Mesenchymal stem cell (in vitro differentiated cells and primary cell): ENCODE results near the gene C2orf68.

Experiments used
- DNase-seq: peaks from one replicate; pipeline ENCODE4 v3.0.0-alpha.2; 2013
- H2AFZ ChIP-seq: one replicate; pipeline ENCODE4 v1.6.1; 2013; ENCODE audit warnings: low read depth, mild to moderate bottlenecking, control low read depth, inconsistent platforms, low read length, moderate library complexity
- H2AK5ac ChIP-seq: 2 replicates; pipeline ENCODE4 v1.6.1; 2013; ENCODE audit warnings: low read length, moderate library complexity, mild to moderate bottlenecking, inconsistent platforms; ENCODE audit not compliant: severe bottlenecking
- H2BK120ac ChIP-seq: one replicate; pipeline ENCODE4 v1.6.1; 2013; ENCODE audit warnings: low read depth, mild to moderate bottlenecking, inconsistent platforms, low read length, moderate library complexity
- H2BK12ac ChIP-seq, 2 experiments: one replicate each; pipeline ENCODE4 v1.6.1; 2013; ENCODE audit warnings: inconsistent platforms in 2 of 2, low read length in 2 of 2, mild to moderate bottlenecking in 2 of 2, moderate library complexity in 2 of 2, control low read depth in 1 of 2
- H2BK15ac ChIP-seq: one replicate; pipeline ENCODE4 v1.6.1; 2013; ENCODE audit warnings: mild to moderate bottlenecking, low read depth, inconsistent platforms; ENCODE audit not compliant: poor library complexity, severe bottlenecking
- H2BK5ac ChIP-seq: 2 replicates; pipeline ENCODE4 v1.6.1; 2013; ENCODE audit warnings: low read depth, mild to moderate bottlenecking, low read length, control low read depth, inconsistent platforms; ENCODE audit not compliant: poor library complexity, severe bottlenecking
- H3K14ac ChIP-seq, 2 experiments: one replicate each; pipeline ENCODE4 v1.6.1; 2013; ENCODE audit warnings: inconsistent platforms in 2 of 2, low read length in 2 of 2, control low read depth in 1 of 2, mild to moderate bottlenecking in 1 of 2, moderate library complexity in 1 of 2
- H3K18ac ChIP-seq, 2 experiments: one replicate each; pipeline ENCODE4 v1.6.1; 2013; ENCODE audit warnings: inconsistent platforms in 2 of 2, low read length in 2 of 2, control low read depth in 1 of 2, low read depth in 1 of 2, mild to moderate bottlenecking in 1 of 2
- H3K23ac ChIP-seq, 2 experiments: one replicate each; pipeline ENCODE4 v1.6.1; 2013; ENCODE audit warnings: inconsistent platforms in 2 of 2, low read length in 2 of 2, mild to moderate bottlenecking in 2 of 2, moderate library complexity in 2 of 2, control low read depth in 1 of 2
- H3K27ac ChIP-seq: 2 replicates; pipeline ENCODE4 v1.5.1; 2013; ENCODE audit warnings: mild to moderate bottlenecking, moderate library complexity, low read length, control low read depth, inconsistent platforms; ENCODE audit not compliant: poor library complexity, severe bottlenecking
- H3K27me3 ChIP-seq, 2 experiments: 2 replicates each; pipeline versions ENCODE4 v1.6.1 to v1.7.0; 2013; ENCODE audit warnings: low read length in 2 of 2, mild to moderate bottlenecking in 2 of 2, moderate library complexity in 2 of 2, control low read depth in 1 of 2, inconsistent platforms in 1 of 2; ENCODE audit not compliant: control insufficient read depth in 1 of 2, insufficient read depth in 1 of 2
- H3K36me3 ChIP-seq, 2 experiments: 2 replicates each; pipeline versions ENCODE4 v1.6.1 to v1.7.0; 2013; ENCODE audit warnings: low read length in 2 of 2, control low read depth in 1 of 2, inconsistent platforms in 1 of 2, low read depth in 1 of 2, mild to moderate bottlenecking in 1 of 2; ENCODE audit not compliant: insufficient read depth in 2 of 2, control insufficient read depth in 1 of 2
- H3K4ac ChIP-seq, 2 experiments: one replicate each; pipeline ENCODE4 v1.6.1; 2013; ENCODE audit warnings: inconsistent platforms in 2 of 2, low read length in 2 of 2, mild to moderate bottlenecking in 2 of 2, moderate library complexity in 2 of 2, control low read depth in 1 of 2, low read depth in 1 of 2
- H3K4me1 ChIP-seq: 2 replicates; pipeline ENCODE4 v1.6.1; 2013; ENCODE audit warnings: low read depth, low read length, control low read depth; ENCODE audit not compliant: control insufficient read depth, insufficient read depth
- H3K4me2 ChIP-seq: 2 replicates; pipeline ENCODE4 v1.6.1; 2013; ENCODE audit warnings: low read length, mild to moderate bottlenecking, inconsistent platforms; ENCODE audit not compliant: poor library complexity, severe bottlenecking
- H3K4me3 ChIP-seq, 2 experiments: 2 replicates each; pipeline versions ENCODE4 v1.5.1 to v1.7.0; 2013; ENCODE audit warnings: low read length in 2 of 2, mild to moderate bottlenecking in 2 of 2, control low read depth in 1 of 2, low read depth in 1 of 2; ENCODE audit not compliant: insufficient read depth in 1 of 2
- H3K79me1 ChIP-seq: replicated peaks from 2 replicates; pipeline ENCODE4 v1.6.1; 2013; ENCODE audit warnings: mild to moderate bottlenecking, control low read depth, low read length, inconsistent platforms; ENCODE audit not compliant: poor library complexity, severe bottlenecking
- H3K9ac ChIP-seq: 2 replicates; pipeline ENCODE4 v1.7.0; 2013; ENCODE audit warnings: mild to moderate bottlenecking, low read length, moderate library complexity
- H3K9me3 ChIP-seq: 2 replicates; pipeline ENCODE4 v1.7.0; 2013; ENCODE audit warnings: mild to moderate bottlenecking, low read length; ENCODE audit not compliant: control insufficient read depth
- H4K8ac ChIP-seq: one replicate; pipeline ENCODE4 v1.6.1; 2013; ENCODE audit warnings: inconsistent platforms, mild to moderate bottlenecking, low read length, moderate library complexity
- H4K91ac ChIP-seq: one replicate; pipeline ENCODE4 v1.6.1; 2013; ENCODE audit warnings: mild to moderate bottlenecking, low read length, inconsistent platforms
- WGBS: methylation state at CpG from one replicate; pipeline ENCODE4 v1.1.7; 2013; ENCODE audit warnings: mixed read lengths; 5-methylcytosine and 5-hydroxymethylcytosine counted together

Gene C2orf68

DNA sequence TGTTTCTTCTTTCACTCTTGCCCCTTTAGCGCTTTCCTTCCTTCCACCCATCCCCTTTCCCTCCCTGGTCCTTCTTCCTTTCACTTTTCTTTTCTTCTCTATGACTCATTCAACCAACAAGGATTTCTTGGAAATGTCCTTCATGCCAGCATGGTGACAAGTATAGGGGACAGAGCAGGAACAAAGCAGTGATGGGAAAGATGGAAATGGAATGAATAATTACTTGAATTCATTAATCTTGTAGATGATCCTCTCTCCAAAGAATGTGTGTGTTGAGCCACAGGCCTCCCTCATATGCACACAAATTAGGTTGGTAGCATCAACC is 26.1 kb downstream of the C2orf68 start:
- Histone ChIP-seq H3K4me2 (no peak overlapping the region), H3K27me3 (no peaks in the 10 kb centered on the region), H3K23ac (no peak overlapping the region), H3K4me1 (peaks cover 29% of the 10 kb centered on the region), H4K91ac (peak overlapping the region; percentile 44), H4K8ac (peak overlapping the region; percentile 96), H3K14ac (no peak overlapping the region), H3K79me1 (peaks cover 4% of the 10 kb centered on the region), H2BK15ac (no peak overlapping the region), H2BK5ac (no peak overlapping the region), H2AFZ (no peak overlapping the region), H3K9ac (peak overlapping the region; percentile 85), H2AK5ac (peak overlapping the region; percentile 57), H3K4ac (peak overlapping the region; percentile 33 to 63), H2BK120ac (no peak overlapping the region), H3K27ac (peak overlapping the region; percentile 38), H2BK12ac (no peak overlapping the region), H3K18ac (peak overlapping the region; percentile 59 to 87), H3K36me3 (peaks cover 0 to 20% of the 10 kb centered on the region in 2 experiments), H3K4me3 (peak overlapping the region in 1 of 2 experiments; percentile 84), H3K9me3 (no peaks in the 10 kb centered on the region)
- peak; percentile 81 for DNase-seq
- WGBS: 55% methylated on average over 1 of the region's 1 CpG

DNA sequence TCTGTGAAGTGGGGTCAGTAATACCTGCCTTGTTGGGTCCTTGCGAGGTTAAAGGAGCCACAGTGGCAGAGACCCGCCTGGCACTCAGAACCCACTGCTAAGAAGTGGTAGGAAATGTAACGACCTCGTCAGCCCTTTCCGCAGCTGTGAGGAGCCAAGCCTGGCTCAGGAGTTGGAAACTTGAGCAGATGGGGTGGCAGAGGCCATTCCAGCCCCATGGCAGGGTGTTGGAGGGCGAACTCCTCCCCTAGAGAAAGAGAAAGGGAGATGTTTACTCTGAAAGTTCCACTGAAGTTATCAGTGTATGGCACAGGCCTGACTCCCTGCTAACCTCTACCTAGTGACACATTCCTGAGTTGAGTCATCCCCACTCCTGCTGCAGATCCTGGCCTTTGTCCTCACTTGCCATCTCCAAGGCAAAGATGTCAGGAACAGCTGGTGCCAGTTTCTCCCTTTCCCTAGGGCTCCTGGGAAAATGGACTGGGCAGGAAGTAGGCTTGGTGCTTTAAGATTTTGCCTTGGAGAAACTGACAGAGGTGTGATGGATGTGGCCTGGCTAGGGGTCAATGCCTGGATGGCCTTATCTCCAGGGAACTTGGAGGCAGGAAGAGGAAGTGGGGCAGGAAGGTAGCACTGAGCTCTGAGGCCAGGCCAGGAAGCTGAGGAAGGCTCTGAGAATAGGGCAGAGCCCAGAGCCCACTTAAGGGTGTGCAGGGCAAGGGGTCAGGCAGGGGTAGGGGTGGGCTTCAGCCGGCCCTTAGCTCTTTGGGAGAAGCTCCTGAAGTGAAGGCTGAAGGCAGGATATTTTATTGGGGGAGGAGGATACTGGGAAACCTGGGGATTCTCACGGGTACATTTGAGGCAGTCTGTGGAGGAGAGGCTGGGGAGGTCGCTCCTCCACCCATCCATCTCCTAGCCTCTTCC is 26.7 kb downstream of the C2orf68 start:
- peak overlapping the region; percentile 38 for H2BK15ac ChIP-seq
- H3K9ac ChIP-seq: peak overlapping the region; percentile 85
- H2BK12ac ChIP-seq: peak overlapping the region; percentile 69 to 76
- H3K14ac ChIP-seq: no peak overlapping the region
- H4K91ac ChIP-seq: peak overlapping the region; percentile 48
- DNase-seq: peak; percentile 70
- H3K27me3 ChIP-seq: no peaks in the 10 kb centered on the region
- H3K4ac ChIP-seq: peak overlapping the region; percentile 70 to 77
- H3K79me1 ChIP-seq: peaks cover 4% of the 10 kb centered on the region
- WGBS: 52% methylated on average over 7 of the region's 9 CpGs
- no peaks in the 10 kb centered on the region for H3K9me3 ChIP-seq
- H3K36me3 ChIP-seq: peaks cover 0 to 20% of the 10 kb centered on the region in 2 experiments
- H2AFZ ChIP-seq: peak overlapping the region; percentile 20
- H3K4me2 ChIP-seq: no peak overlapping the region
- peaks cover 24% of the 10 kb centered on the region for H3K4me1 ChIP-seq
- H3K23ac ChIP-seq: no peak overlapping the region
- peak overlapping the region in 1 of 2 experiments; percentile 84 for H3K4me3 ChIP-seq
- H3K27ac ChIP-seq: peak overlapping the region; percentile 38
- H2BK5ac ChIP-seq: no peak overlapping the region
- H4K8ac ChIP-seq: peak overlapping the region; percentile 96
- H2AK5ac ChIP-seq: peak overlapping the region; percentile 73
- peak overlapping the region; percentile 59 to 87 for H3K18ac ChIP-seq
- H2BK120ac ChIP-seq: peak overlapping the region; percentile 87

DNA sequence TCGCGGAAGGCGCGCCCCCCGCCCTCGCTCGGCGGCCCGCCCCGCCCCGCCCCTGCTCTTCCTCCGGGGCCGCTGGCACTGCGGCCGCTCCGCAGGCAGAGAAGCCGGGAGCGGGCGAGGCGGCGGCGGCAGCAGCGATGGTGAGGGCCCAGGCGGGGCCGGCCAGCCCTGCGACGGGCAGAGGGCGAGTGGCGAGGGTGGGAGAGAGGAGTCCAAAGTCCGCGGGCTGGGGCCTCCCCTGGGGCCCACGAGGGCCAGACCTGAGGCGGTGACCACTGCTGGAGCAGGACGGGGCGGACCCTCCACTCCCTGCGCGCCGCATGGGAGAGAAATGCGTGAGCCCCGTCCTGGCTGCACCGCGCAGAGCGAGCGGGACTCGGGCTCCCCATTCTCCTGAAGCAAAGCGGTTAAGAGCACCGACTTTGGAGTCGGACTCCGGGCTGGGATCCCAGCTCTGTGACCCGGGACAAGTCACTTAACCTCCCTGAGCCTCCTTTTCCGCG is 27.5 kb downstream of the C2orf68 start, which contains the start of gene VAMP5:
TSS of gene VAMP5 (plus strand) at position 78 of the 503 bp plus-strand sequence. CDS start at position 138, 60 bp downstream.
- peak within 1 kb of the TSS; percentile 20 for H2AFZ ChIP-seq
- peak within 1 kb of the TSS; percentile 70 to 77 for H3K4ac ChIP-seq
- peak within 1 kb of the TSS; percentile 93 for H2BK15ac ChIP-seq
- peak within 1 kb of the TSS; percentile 87 for H2BK120ac ChIP-seq
- peak within 1 kb of the TSS; percentile 96 for H4K8ac ChIP-seq
- peak within 1 kb of the TSS in 1 of 2 experiments; percentile 84 for H3K4me3 ChIP-seq
- H3K4me2 ChIP-seq: no peak within 1 kb of the TSS
- no peak within 1 kb of the TSS for H2BK5ac ChIP-seq
- H2AK5ac ChIP-seq: peak within 1 kb of the TSS; percentile 73
- 54% methylated on average over 49 of the region's 52 CpGs for WGBS
- no peak within 1 kb of the TSS for H3K14ac ChIP-seq
- H3K9ac ChIP-seq: peak within 1 kb of the TSS; percentile 85
- H2BK12ac ChIP-seq: peak within 1 kb of the TSS; percentile 69 to 76
- H3K4me1 ChIP-seq: peaks cover 24% of the 10 kb centered on the region
- peak within 1 kb of the TSS; percentile 48 for H4K91ac ChIP-seq
- DNase-seq: no peak
- peak within 1 kb of the TSS; percentile 59 to 87 for H3K18ac ChIP-seq
- H3K23ac ChIP-seq: no peak within 1 kb of the TSS
- no peaks in the 10 kb centered on the region for H3K27me3 ChIP-seq
- peaks cover 4% of the 10 kb centered on the region for H3K79me1 ChIP-seq
- no peaks in the 10 kb centered on the region for H3K9me3 ChIP-seq
- H3K27ac ChIP-seq: peak within 1 kb of the TSS; percentile 38
- peaks cover 0 to 20% of the 10 kb centered on the region in 2 experiments for H3K36me3 ChIP-seq
